ENCODE measurements around the gene CAPS.
"Not testable (repeated sequence)": the region's sequence is repeated elsewhere in the genome, so short reads cannot be mapped to it uniquely, and the experiment has no call there.

Gene CAPS

DNA sequence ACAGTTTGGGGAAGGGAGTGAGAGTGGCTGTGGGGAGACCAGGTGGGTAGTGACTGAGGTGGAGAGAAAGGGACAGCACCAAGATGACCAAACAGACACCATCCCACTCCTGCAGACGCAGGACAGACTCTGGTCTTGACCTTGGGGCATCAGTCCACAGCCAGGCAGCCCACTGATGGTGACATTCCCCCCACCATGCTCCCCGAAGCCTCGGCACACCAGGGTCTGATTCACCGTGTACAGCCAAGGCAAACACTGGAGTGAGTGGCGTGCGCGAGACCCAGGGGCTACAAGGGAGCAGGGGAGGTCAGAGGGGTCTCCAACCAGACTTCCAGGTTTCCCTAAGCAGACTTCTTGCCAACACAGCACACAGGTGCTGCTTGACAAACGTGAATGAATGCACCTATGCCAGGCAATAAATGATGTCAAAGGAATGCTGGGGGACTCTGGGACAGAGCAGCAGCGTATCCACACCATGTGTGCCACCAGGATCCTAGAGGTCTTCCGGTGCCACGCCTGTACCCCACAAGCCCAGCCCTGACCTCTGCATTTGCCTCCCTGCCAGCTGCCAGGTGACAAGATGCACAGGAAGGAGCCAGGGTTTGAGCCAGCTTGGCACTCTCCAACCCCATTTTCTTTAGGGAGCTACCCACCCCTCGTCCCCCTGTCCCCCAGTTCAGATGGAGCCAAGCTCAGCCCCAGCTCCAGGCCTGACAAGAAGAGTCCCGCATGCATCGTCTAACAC is 45.4 kb downstream of the CAPS start:
- DNase-seq = no peak

GRCh38 chr19:5960005-5961001 is 46.2 kb downstream of the CAPS start:
- no peak for DNase-seq

GRCh38 chr19:5961641-5961968 is 47.6 kb downstream of the CAPS start:
- not testable (repeated sequence) for DNase-seq

DNA sequence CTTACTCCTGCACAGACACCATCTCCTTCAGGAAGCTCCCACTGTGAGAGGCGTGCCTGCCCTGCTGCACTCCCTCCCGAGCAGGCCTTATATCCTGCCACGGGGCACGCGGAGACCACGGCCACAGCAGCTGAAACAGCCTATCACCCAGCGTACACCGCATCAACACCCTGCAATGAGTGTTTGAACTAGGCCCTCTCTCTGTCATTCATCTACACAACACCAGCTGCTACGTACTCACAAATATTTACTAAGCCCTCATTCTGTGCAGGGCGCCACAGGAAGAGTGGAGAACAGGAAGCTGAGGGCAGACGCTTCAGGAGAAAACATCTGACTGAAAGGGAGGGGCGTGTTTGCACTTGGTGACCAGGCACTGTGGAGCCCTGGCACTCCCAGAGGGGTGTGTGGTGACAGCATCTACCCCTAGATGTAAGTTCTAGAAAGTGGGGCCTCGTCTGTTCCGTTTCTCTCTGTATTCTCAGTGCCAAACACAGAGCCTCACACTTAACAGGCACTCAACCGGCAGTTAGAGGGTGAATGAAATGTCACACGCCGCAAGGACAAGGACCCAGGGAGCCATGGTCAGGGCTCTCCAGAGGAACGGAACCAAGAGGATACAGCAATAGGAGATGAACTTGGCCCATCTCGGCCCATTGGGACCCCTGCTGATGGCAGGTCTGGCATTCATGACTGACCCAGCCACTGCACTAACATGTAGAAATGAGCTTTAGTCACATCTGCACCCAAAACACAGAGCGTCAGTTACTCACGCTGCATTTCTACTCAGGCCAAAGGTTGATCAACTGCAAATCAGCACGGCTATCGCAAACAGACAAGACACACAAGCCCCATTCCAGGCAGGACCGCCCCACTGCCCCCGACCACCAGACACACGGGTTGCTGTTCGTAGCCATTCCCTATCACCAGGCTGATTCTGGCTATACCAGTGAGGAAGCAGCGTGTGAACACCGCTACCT is 48.2 kb downstream of the CAPS start:
- peak; percentile 59 for DNase-seq

DNA sequence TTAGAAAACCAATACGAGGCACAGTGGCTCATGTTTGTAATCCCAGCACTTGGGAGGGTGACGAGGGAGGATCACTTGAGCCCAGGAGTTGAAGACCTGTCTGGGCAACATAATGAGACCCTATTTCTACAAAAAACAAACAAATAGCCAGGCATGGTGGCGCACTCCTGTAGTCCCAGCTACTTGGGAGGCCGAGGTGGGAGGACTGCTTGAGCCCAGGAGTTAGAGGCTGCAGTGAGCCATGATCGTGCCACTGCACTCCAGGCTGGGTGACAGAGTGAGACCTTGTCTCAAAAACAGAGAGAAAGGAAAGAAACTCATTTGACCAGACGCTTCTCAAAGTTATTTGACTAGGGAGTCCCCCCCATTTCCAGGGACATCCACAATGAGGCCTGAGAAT is 49.2 kb downstream of the CAPS start:
- not testable (repeated sequence) for DNase-seq

- DNase-seq = no peak
These were observed 49.8 kb downstream of the CAPS start for GRCh38 chr19:5963855-5964254.

- DNase-seq = no peak
These were observed 50.9 kb downstream of the CAPS start for GRCh38 chr19:5964816-5965565.

All from NCI-H2227 treated with DMSO at 0.1 percent for 48 hours (cell line).